ENCODE measurements around the gene SUMO3. TPM values are rescaled to one million over a fixed set of nuclear protein-coding genes. Genes with fewer than 3 reads are reported as not detected.

SUMO3 gene
- total and polyA plus RNA-seq, 4 donors = 66.8 to 159 (median 112) TPM

- 79% methylated on average over 24 of the region's 24 CpGs for WGBS (ENCODE audit: insufficient coverage)
- H3K9me3 ChIP-seq (ENCODE audit: control insufficient read depth, insufficient read depth, low read length) = no peaks in the 10 kb centered on the region
- peaks cover 20% of the 10 kb centered on the region for H3K4me1 ChIP-seq (ENCODE audit: control insufficient read depth, insufficient read depth, low read length)
- H3K27me3 ChIP-seq (ENCODE audit: control insufficient read depth, insufficient read depth, low read length) = peaks cover 4% of the 10 kb centered on the region
- H3K27ac ChIP-seq (ENCODE audit: low read depth, low read length) = no peak overlapping the region
- DNase-seq (ENCODE audit: low read depth in 4 of 6, low spot score in 6 of 6) = no peak
- no peak overlapping the region for H3K4me3 ChIP-seq (ENCODE audit: low read depth, low read length)
- peaks cover 46% of the 10 kb centered on the region for H3K36me3 ChIP-seq (ENCODE audit: control insufficient read depth, insufficient read depth, low read length)
Observed at GRCh38 chr21:44847261-44848056, 29.6 kb upstream of the SUMO3 start.

GRCh38 chr21:44846485-44847260 lies 28.8 kb upstream of the SUMO3 start:
- Histone ChIP-seq H3K9me3 (ENCODE audit: control insufficient read depth, insufficient read depth, low read length) (no peaks in the 10 kb centered on the region), H3K4me3 (ENCODE audit: low read depth, low read length) (no peak overlapping the region), H3K4me1 (ENCODE audit: control insufficient read depth, insufficient read depth, low read length) (peaks cover 20% of the 10 kb centered on the region), H3K36me3 (ENCODE audit: control insufficient read depth, insufficient read depth, low read length) (peaks cover 42% of the 10 kb centered on the region), H3K27me3 (ENCODE audit: control insufficient read depth, insufficient read depth, low read length) (peaks cover 4% of the 10 kb centered on the region), H3K27ac (ENCODE audit: low read depth, low read length) (no peak overlapping the region)
- 33% methylated on average over 27 of the region's 27 CpGs for WGBS (ENCODE audit: insufficient coverage)
- DNase-seq (ENCODE audit: low read depth in 4 of 6, low spot score in 6 of 6) = peak in 3 of 6 donors; percentile 24 to 79 (median 62)

GRCh38 chr21:44846224-44846484 lies 28.3 kb upstream of the SUMO3 start:
- Histone ChIP-seq H3K4me1 (ENCODE audit: control insufficient read depth, insufficient read depth, low read length) (peaks cover 20% of the 10 kb centered on the region), H3K27me3 (ENCODE audit: control insufficient read depth, insufficient read depth, low read length) (peaks cover 4% of the 10 kb centered on the region), H3K36me3 (ENCODE audit: control insufficient read depth, insufficient read depth, low read length) (peaks cover 39% of the 10 kb centered on the region), H3K27ac (ENCODE audit: low read depth, low read length) (no peak overlapping the region), H3K9me3 (ENCODE audit: control insufficient read depth, insufficient read depth, low read length) (no peaks in the 10 kb centered on the region), H3K4me3 (ENCODE audit: low read depth, low read length) (peak overlapping the region; percentile 35)
- 67% methylated on average over 1 of the region's 1 CpG for WGBS (ENCODE audit: insufficient coverage)
- no peak for DNase-seq (ENCODE audit: low read depth in 4 of 6, low spot score in 6 of 6)

- 12% methylated on average over 32 of the region's 34 CpGs for WGBS (ENCODE audit: insufficient coverage)
- H3K27me3 ChIP-seq (ENCODE audit: control insufficient read depth, insufficient read depth, low read length) = peaks cover 4% of the 10 kb centered on the region
- DNase-seq (ENCODE audit: low read depth in 4 of 6, low spot score in 6 of 6) = peak in 2 of 6 donors; percentile 7 to 44
- no peak overlapping the region for H3K27ac ChIP-seq (ENCODE audit: low read depth, low read length)
- peaks cover 20% of the 10 kb centered on the region for H3K4me1 ChIP-seq (ENCODE audit: control insufficient read depth, insufficient read depth, low read length)
- H3K4me3 ChIP-seq (ENCODE audit: low read depth, low read length) = peak overlapping the region; percentile 35
- H3K9me3 ChIP-seq (ENCODE audit: control insufficient read depth, insufficient read depth, low read length) = no peaks in the 10 kb centered on the region
- peaks cover 35% of the 10 kb centered on the region for H3K36me3 ChIP-seq (ENCODE audit: control insufficient read depth, insufficient read depth, low read length)
Observed at GRCh38 chr21:44845418-44846223, 27.8 kb upstream of the SUMO3 start.

GRCh38 chr21:44844256-44844655 lies 26.4 kb upstream of the SUMO3 start:
- Histone ChIP-seq H3K36me3 (ENCODE audit: control insufficient read depth, insufficient read depth, low read length) (peaks cover 23% of the 10 kb centered on the region), H3K27ac (ENCODE audit: low read depth, low read length) (no peak overlapping the region), H3K9me3 (ENCODE audit: control insufficient read depth, insufficient read depth, low read length) (no peaks in the 10 kb centered on the region), H3K4me1 (ENCODE audit: control insufficient read depth, insufficient read depth, low read length) (peaks cover 20% of the 10 kb centered on the region), H3K27me3 (ENCODE audit: control insufficient read depth, insufficient read depth, low read length) (peaks cover 4% of the 10 kb centered on the region), H3K4me3 (ENCODE audit: low read depth, low read length) (no peak overlapping the region)
- no peak for DNase-seq (ENCODE audit: low read depth in 4 of 6, low spot score in 6 of 6)
- 53% methylated on average over 14 of the region's 16 CpGs for WGBS (ENCODE audit: insufficient coverage)

- Histone ChIP-seq H3K27me3 (ENCODE audit: control insufficient read depth, insufficient read depth, low read length) (peaks cover 4% of the 10 kb centered on the region), H3K27ac (ENCODE audit: low read depth, low read length) (no peak overlapping the region), H3K4me3 (ENCODE audit: low read depth, low read length) (no peak overlapping the region), H3K4me1 (ENCODE audit: control insufficient read depth, insufficient read depth, low read length) (peaks cover 20% of the 10 kb centered on the region), H3K9me3 (ENCODE audit: control insufficient read depth, insufficient read depth, low read length) (no peaks in the 10 kb centered on the region), H3K36me3 (ENCODE audit: control insufficient read depth, insufficient read depth, low read length) (peaks cover 10% of the 10 kb centered on the region)
- DNase-seq (ENCODE audit: low read depth in 4 of 6, low spot score in 6 of 6) = no peak
- 90% methylated on average over 17 of the region's 23 CpGs for WGBS (ENCODE audit: insufficient coverage)
Observed at GRCh38 chr21:44842721-44843445, 25.0 kb upstream of the SUMO3 start.

GRCh38 chr21:44842087-44842486 lies 24.2 kb upstream of the SUMO3 start:
- H3K27me3 ChIP-seq (ENCODE audit: control insufficient read depth, insufficient read depth, low read length) = peaks cover 4% of the 10 kb centered on the region
- H3K4me3 ChIP-seq (ENCODE audit: low read depth, low read length) = no peak overlapping the region
- H3K4me1 ChIP-seq (ENCODE audit: control insufficient read depth, insufficient read depth, low read length) = peaks cover 23% of the 10 kb centered on the region
- DNase-seq (ENCODE audit: low read depth in 4 of 6, low spot score in 6 of 6) = peak in 1 of 6 donors; percentile 17
- WGBS (ENCODE audit: insufficient coverage) = 83% methylated on average over 7 of the region's 10 CpGs
- H3K27ac ChIP-seq (ENCODE audit: low read depth, low read length) = no peak overlapping the region
- H3K36me3 ChIP-seq (ENCODE audit: control insufficient read depth, insufficient read depth, low read length) = peaks cover 3% of the 10 kb centered on the region
- H3K9me3 ChIP-seq (ENCODE audit: control insufficient read depth, insufficient read depth, low read length) = no peaks in the 10 kb centered on the region

GRCh38 chr21:44840771-44841170 lies 22.9 kb upstream of the SUMO3 start:
- Histone ChIP-seq H3K36me3 (ENCODE audit: control insufficient read depth, insufficient read depth, low read length) (no peaks in the 10 kb centered on the region), H3K4me3 (ENCODE audit: low read depth, low read length) (no peak overlapping the region), H3K9me3 (ENCODE audit: control insufficient read depth, insufficient read depth, low read length) (no peaks in the 10 kb centered on the region), H3K4me1 (ENCODE audit: control insufficient read depth, insufficient read depth, low read length) (peaks cover 18% of the 10 kb centered on the region), H3K27me3 (ENCODE audit: control insufficient read depth, insufficient read depth, low read length) (peaks cover 4% of the 10 kb centered on the region), H3K27ac (ENCODE audit: low read depth, low read length) (no peak overlapping the region)
- no peak for DNase-seq (ENCODE audit: low read depth in 4 of 6, low spot score in 6 of 6)
- 78% methylated on average over 9 of the region's 11 CpGs for WGBS (ENCODE audit: insufficient coverage)

- H3K4me3 ChIP-seq (ENCODE audit: low read depth, low read length) = no peak overlapping the region
- H3K9me3 ChIP-seq (ENCODE audit: control insufficient read depth, insufficient read depth, low read length) = no peaks in the 10 kb centered on the region
- DNase-seq (ENCODE audit: low read depth in 4 of 6, low spot score in 6 of 6) = no peak
- H3K36me3 ChIP-seq (ENCODE audit: control insufficient read depth, insufficient read depth, low read length) = no peaks in the 10 kb centered on the region
- WGBS (ENCODE audit: insufficient coverage) = 89% methylated on average over 9 of the region's 9 CpGs
- no peak overlapping the region for H3K27ac ChIP-seq (ENCODE audit: low read depth, low read length)
- H3K4me1 ChIP-seq (ENCODE audit: control insufficient read depth, insufficient read depth, low read length) = peaks cover 14% of the 10 kb centered on the region
- H3K27me3 ChIP-seq (ENCODE audit: control insufficient read depth, insufficient read depth, low read length) = no peaks in the 10 kb centered on the region
Observed at GRCh38 chr21:44838951-44839350, 21.1 kb upstream of the SUMO3 start.
